Superior temporal gyrus (tissue), 1 donor: ENCODE results near the gene ANKS3.
"Not testable (repeated sequence)": the region's sequence is repeated elsewhere in the genome, so short reads cannot be mapped to it uniquely, and the experiment has no call there.

Source experiments
- DNase-seq: peaks from one replicate; pipeline ENCODE4 v3.0.0-alpha.2; 2016; ENCODE audit errors: extremely low spot score

The ANKS3 gene

GRCh38 chr16:4650443-4651074, 83.5 kb downstream of the ANKS3 start:
- not testable (repeated sequence) for DNase-seq

DNA sequence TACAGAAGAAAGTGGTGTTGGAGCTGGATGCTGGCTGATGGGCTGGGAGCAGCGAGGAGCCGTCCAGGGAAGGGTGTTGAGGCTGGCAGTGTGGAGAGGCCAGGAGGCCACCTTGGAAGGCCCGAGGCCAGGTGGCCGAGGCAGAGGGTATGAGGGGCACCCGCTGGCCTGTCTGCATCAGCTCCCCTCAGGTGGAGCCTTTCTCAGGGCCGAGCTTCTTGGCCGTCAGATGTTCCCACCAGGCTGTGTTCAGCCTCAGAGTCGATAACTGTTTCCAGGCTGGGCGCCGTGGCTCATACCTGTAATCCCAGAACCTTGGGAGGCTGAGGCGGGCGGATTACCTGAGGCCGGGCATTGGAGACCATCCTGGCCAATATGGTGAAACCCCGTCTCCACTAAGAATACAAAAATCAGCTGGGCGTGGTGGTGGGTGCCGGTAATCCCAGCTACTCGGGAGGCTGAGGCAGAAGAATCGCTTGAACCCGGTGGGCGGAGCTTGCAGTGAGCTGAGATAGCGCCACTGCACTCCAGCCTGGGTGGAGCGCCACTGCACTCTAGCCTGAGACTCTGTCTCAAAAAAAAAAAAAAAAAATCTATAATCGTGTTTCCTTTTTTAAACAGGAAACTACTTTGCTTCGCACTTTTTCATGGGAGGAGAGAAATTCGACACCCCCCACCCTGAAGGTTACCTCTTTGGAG, 84.2 kb downstream of the ANKS3 start:
- no peak for DNase-seq

DNA sequence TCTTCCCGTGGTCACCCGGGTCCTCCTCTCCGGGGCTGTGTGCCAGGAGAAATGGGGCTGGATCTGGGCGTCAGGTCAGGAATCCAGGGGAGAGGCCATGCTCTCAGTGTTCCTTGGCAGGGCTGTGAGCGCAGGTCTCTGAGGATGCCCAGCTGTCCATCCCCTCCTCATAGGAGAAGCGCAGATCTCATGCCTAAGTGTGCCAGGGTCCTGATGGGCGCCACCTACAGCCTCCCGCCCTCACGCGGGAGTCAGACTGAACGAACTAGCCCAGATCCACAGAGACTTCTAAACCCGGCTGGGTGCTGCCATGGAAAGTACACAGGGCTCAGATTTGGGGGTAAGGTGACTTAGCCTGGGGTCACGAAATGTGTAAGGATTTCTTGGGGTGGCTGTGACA, 85.2 kb downstream of the ANKS3 start:
- DNase-seq = no peak

GRCh38 chr16:4647644-4647980, 86.5 kb downstream of the ANKS3 start:
- no peak for DNase-seq

- no peak for DNase-seq
Measured at GRCh38 chr16:4646773-4647643, 87.1 kb downstream of the ANKS3 start.
